Testis (tissue), 2 donors: ENCODE data around the gene IL32.

Experiments used
- CTCF ChIP-seq, 3 experiments: fragments of 450-650 bp in 2 of 3; fragments of 200-600 bp in 1 of 3; sonication (generic) in 1 of 3; IDR thresholded peaks; one replicate each; pipeline ENCODE4 v1.5.1; 2016 to 2019; ENCODE audit warnings: antibody characterized with exemption in 3 of 3, mild to moderate bottlenecking in 2 of 3, moderate library complexity in 1 of 3
- POLR2A ChIP-seq: fragments of 450-650 bp; IDR thresholded peaks from one replicate; pipeline ENCODE4 v1.6.1; 2017; ENCODE audit warnings: antibody characterized with exemption, mild to moderate bottlenecking, moderate library complexity

GRCh38 chr16:3047387-3047720 lies 18.1 kb upstream of the IL32 start:
- TF ChIP-seq CTCF (IDR thresholded peaks at IDR 0.05) = no peak
- no peak for TF ChIP-seq POLR2A
